ENCODE results near the gene IMMP2L.

GRCh38 chr7:111047595-111047994, 514.7 kb downstream of the IMMP2L start:
- no peak for TF ChIP-seq CTCF (conservative IDR thresholded peaks at IDR 0.05; ENCODE audit: low read depth, low read length)
- no peak for TF ChIP-seq RAD21 (IDR thresholded peaks at IDR 0.05; ENCODE audit: low read length)
- no peak for TF ChIP-seq POLR2A (IDR thresholded peaks at IDR 0.05; ENCODE audit: low read depth, low read length)
- TF ChIP-seq RCOR1 (IDR thresholded peaks at IDR 0.05; ENCODE audit: insufficient replicate concordance, low read length), result no peak
- TF ChIP-seq USF2 (IDR thresholded peaks at IDR 0.05; ENCODE audit: low read depth, low read length), result no peak
- TF ChIP-seq MXI1 (IDR thresholded peaks at IDR 0.05; ENCODE audit: borderline replicate concordance, low read depth, low read length), result no peak
- TF ChIP-seq MAZ (IDR thresholded peaks at IDR 0.05; ENCODE audit: borderline replicate concordance, low read depth, low read length), result no peak
- no peak for TF ChIP-seq RFX5 (IDR thresholded peaks at IDR 0.05; ENCODE audit: low read depth, low read length)
- TF ChIP-seq FOS (IDR thresholded peaks at IDR 0.05; ENCODE audit: low read depth, low read length), result no peak
- no peak for TF ChIP-seq SMC3 (IDR thresholded peaks at IDR 0.05; ENCODE audit: low read depth, low read length)
- TF ChIP-seq ELK1 (IDR thresholded peaks at IDR 0.05; ENCODE audit: borderline replicate concordance, low read depth, low read length), result no peak
- no peak for TF ChIP-seq NFE2L2 (IDR thresholded peaks at IDR 0.05; ENCODE audit: low read depth, low read length)
